ENCODE results near the gene REX1BD. TPM values are rescaled to one million over a fixed set of nuclear protein-coding genes. Genes with fewer than 3 reads are reported as not detected.

REX1BD gene
- total and polyA plus RNA-seq, 2 donors from 2014 or later: 56.9 to 104 TPM

DNA sequence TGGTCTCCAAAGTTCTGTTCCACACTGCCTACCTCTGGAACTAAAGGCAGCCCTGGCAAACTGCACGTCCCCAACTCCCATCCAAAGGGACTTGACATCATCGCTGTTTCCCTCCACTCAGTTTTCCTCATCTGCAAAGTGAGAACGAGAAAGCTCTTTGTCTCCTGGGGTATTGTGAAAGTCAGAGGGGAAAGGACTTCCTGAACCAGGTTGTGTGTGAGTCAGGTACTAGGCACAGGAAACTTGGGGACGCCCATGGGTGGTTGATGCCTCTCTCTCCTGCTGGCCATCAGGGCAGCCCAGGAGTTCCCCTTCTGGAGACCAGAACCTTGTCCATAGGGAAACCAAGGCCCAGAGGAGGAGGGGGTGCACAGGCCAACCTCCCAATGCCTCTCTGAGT is 13.3 kb downstream of the REX1BD start:
- no peak overlapping the region for H3K27ac ChIP-seq (ENCODE audit: low read depth in 2 of 2, low read length in 2 of 2)
- H3K9ac ChIP-seq (ENCODE audit: low read length in 3 of 3): no peak overlapping the region
- no peaks in the 10 kb centered on the region for H3K4me1 ChIP-seq (ENCODE audit: control insufficient read depth in 2 of 3, insufficient read depth in 2 of 3, low read depth in 1 of 3, low read length in 3 of 3)
- intact Hi-C loops (cut with DNase I): no loop called here
- peaks cover 11% of the 10 kb centered on the region for H3K27me3 ChIP-seq (ENCODE audit: control insufficient read depth, insufficient read depth, low read length)
- H3K36me3 ChIP-seq (ENCODE audit: control insufficient read depth in 2 of 3, insufficient read depth in 3 of 3, low read length in 3 of 3): no peaks in the 10 kb centered on the region
- TF ChIP-seq, protein P1, sequence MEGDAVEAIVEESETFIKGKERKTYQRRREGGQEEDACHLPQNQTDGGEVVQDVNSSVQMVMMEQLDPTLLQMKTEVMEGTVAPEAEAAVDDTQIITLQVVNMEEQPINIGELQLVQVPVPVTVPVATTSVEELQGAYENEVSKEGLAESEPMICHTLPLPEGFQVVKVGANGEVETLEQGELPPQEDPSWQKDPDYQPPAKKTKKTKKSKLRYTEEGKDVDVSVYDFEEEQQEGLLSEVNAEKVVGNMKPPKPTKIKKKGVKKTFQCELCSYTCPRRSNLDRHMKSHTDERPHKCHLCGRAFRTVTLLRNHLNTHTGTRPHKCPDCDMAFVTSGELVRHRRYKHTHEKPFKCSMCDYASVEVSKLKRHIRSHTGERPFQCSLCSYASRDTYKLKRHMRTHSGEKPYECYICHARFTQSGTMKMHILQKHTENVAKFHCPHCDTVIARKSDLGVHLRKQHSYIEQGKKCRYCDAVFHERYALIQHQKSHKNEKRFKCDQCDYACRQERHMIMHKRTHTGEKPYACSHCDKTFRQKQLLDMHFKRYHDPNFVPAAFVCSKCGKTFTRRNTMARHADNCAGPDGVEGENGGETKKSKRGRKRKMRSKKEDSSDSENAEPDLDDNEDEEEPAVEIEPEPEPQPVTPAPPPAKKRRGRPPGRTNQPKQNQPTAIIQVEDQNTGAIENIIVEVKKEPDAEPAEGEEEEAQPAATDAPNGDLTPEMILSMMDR (IDR thresholded peaks at IDR 0.05; ENCODE audit: borderline replicate concordance, extremely low read depth, insufficient read depth): no peak
- DNase-seq (no peak), FAIRE-seq (no peak)
- H3K9me3 ChIP-seq (ENCODE audit: control insufficient read depth in 2 of 3, insufficient read depth in 1 of 3, low read length in 3 of 3): no peaks in the 10 kb centered on the region
- no peak overlapping the region for H3K4me3 ChIP-seq (ENCODE audit: low read length in 3 of 3)

DNA sequence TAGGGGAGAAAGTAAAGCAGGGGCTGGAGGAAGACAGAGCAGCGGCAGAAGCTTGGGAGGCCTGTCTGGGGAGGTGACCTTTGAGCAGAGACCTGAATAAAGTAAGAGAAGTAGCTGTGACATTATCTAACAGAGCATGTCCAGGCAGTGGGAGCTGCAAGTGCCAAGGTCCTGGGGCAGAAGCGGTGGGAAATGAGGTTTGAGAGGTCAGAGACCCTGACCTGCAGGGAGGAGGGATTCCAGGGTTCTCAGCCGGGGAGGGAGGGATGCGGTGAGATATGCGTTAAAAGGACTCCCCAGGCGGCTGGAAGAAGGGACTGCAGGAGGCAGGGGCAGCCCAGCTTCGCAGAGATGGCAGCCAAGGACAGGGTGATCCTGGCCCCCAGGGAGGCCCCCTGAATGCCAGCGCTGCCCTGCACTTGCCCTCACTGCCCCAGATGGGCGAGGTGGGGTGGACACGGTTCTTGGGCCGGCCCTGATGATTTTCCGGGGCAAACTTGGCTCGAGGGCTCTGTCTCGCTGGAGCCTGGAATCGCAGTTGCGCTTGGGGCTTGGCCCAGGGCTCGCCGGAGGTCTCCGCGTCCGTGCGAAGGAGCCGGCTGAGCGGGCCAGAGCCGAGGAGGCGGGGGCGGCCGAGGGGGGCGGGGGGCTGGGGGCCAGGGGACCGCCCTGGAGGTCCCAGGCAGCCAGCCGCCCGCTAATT is 14.8 kb downstream of the REX1BD start:
- no peaks in the 10 kb centered on the region for H3K9me3 ChIP-seq (ENCODE audit: control insufficient read depth in 2 of 3, insufficient read depth in 1 of 3, low read length in 3 of 3)
- no peak for FAIRE-seq
- no peak overlapping the region for H3K27ac ChIP-seq (ENCODE audit: low read depth in 2 of 2, low read length in 2 of 2)
- peaks cover 24% of the 10 kb centered on the region for H3K27me3 ChIP-seq (ENCODE audit: control insufficient read depth, insufficient read depth, low read length)
- H3K4me3 ChIP-seq (ENCODE audit: low read length in 3 of 3): no peak overlapping the region
- TF ChIP-seq, protein P1 (IDR thresholded peaks at IDR 0.05; ENCODE audit: borderline replicate concordance, extremely low read depth, insufficient read depth): no peak
- H3K9ac ChIP-seq (ENCODE audit: low read length in 3 of 3): no peak overlapping the region
- no peak for DNase-seq
- intact Hi-C loops (cut with DNase I): no loop called here
- peaks cover 0 to 4% (median 0%) of the 10 kb centered on the region in 3 donors for H3K4me1 ChIP-seq (ENCODE audit: control insufficient read depth in 2 of 3, insufficient read depth in 2 of 3, low read depth in 1 of 3, low read length in 3 of 3)
- H3K36me3 ChIP-seq (ENCODE audit: control insufficient read depth in 2 of 3, insufficient read depth in 3 of 3, low read length in 3 of 3): no peaks in the 10 kb centered on the region

DNA sequence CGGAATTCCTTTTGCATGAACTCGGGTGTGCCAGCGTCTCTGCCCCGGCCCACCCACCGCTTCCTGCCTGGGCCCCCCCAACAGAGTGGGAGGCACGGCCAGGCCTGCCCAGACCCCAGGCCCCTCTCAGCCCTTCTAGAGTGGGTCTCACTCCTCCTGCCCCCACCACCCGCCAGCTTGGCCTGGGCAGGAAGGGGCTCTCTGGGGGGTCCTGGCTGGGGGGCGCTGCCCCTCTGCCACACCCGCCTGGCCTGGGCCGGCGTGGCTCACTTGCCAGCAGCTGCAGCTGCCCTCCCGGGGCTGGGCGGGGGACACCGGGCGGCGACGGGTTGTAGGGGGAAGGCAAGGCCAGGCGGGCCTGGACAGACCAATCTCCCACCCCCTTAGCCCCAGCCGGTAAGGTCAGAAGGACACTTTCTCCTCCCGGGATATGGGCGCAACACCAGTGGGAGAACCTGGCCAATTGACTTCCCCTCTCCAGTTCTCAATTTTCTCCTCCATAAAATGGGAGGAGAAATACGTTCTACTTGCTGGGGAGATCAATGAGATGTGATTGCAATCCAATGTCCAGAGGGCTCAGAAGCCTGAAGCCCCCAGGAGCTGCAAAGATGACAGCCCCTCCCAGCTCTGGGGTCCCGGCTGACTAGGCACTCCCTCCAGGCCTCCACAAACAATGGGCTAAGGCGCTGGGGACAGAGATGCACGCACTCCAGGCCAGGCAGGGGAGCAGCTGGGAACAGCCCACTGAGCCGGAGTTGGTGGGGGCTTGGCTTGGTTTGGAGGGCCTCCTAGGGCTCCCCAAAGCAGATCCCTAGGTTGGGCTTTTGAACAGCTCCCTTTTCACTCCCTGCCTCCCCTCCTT is 15.6 kb downstream of the REX1BD start:
- no peak overlapping the region for H3K27ac ChIP-seq (ENCODE audit: low read depth in 2 of 2, low read length in 2 of 2)
- FAIRE-seq: no peak
- no peaks in the 10 kb centered on the region for H3K9me3 ChIP-seq (ENCODE audit: control insufficient read depth in 2 of 3, insufficient read depth in 1 of 3, low read length in 3 of 3)
- peaks cover 29% of the 10 kb centered on the region for H3K27me3 ChIP-seq (ENCODE audit: control insufficient read depth, insufficient read depth, low read length)
- peak in 1 of 5 donors; percentile 77 for DNase-seq
- no peak overlapping the region for H3K9ac ChIP-seq (ENCODE audit: low read length in 3 of 3)
- H3K36me3 ChIP-seq (ENCODE audit: control insufficient read depth in 2 of 3, insufficient read depth in 3 of 3, low read length in 3 of 3): no peaks in the 10 kb centered on the region
- TF ChIP-seq, protein P1 (IDR thresholded peaks at IDR 0.05; ENCODE audit: borderline replicate concordance, extremely low read depth, insufficient read depth): no peak
- no peak overlapping the region for H3K4me3 ChIP-seq (ENCODE audit: low read length in 3 of 3)
- intact Hi-C loops (cut with DNase I): no loop called here
- H3K4me1 ChIP-seq (ENCODE audit: control insufficient read depth in 2 of 3, insufficient read depth in 2 of 3, low read depth in 1 of 3, low read length in 3 of 3): peaks cover 0 to 4% (median 0%) of the 10 kb centered on the region in 3 donors
